GM21619 (cell line): ENCODE data around the gene TMEM229B.
"Not testable (repeated sequence)": the region's sequence is repeated elsewhere in the genome, so short reads cannot be mapped to it uniquely, and the experiment has no call there.

ENCODE experiments used
- ATAC-seq: cut with Tn5 transposase; IDR thresholded peaks from one replicate; pipeline ENCODE4 v1.9.1; 2021; ENCODE audit not compliant: unreplicated experiment

The TMEM229B gene

GRCh38 chr14:67459336-67459735 lies 29.2 kb downstream of the TMEM229B start:
- no peak for ATAC-seq

- ATAC-seq = no peak
Observed at GRCh38 chr14:67457782-67458181, 30.7 kb downstream of the TMEM229B start.

- ATAC-seq = no peak
Observed at GRCh38 chr14:67456732-67457131, 31.8 kb downstream of the TMEM229B start.

- ATAC-seq = no peak
Observed at GRCh38 chr14:67453575-67454300, 34.8 kb downstream of the TMEM229B start.

GRCh38 chr14:67451667-67452066 lies 36.9 kb downstream of the TMEM229B start:
- ATAC-seq = not testable (repeated sequence)

- no peak for ATAC-seq
Observed at GRCh38 chr14:67449096-67449495, 39.4 kb downstream of the TMEM229B start.

- ATAC-seq = no peak
Observed at GRCh38 chr14:67447033-67447381, 41.5 kb downstream of the TMEM229B start.

GRCh38 chr14:67446371-67447032 lies 42.0 kb downstream of the TMEM229B start:
- no peak for ATAC-seq

- ATAC-seq = no peak
Observed at GRCh38 chr14:67444395-67444794, 44.1 kb downstream of the TMEM229B start.

GRCh38 chr14:67442139-67442906 lies 46.2 kb downstream of the TMEM229B start:
- no peak for ATAC-seq

- no peak for ATAC-seq
Observed at GRCh38 chr14:67441672-67442071, 46.8 kb downstream of the TMEM229B start.

- ATAC-seq = no peak
Observed at GRCh38 chr14:67441256-67441655, 47.3 kb downstream of the TMEM229B start.

- ATAC-seq = no peak
Observed at GRCh38 chr14:67440513-67440912, 48.0 kb downstream of the TMEM229B start.

GRCh38 chr14:67438969-67439368 lies 49.6 kb downstream of the TMEM229B start:
- no peak for ATAC-seq

- no peak for ATAC-seq
Observed at GRCh38 chr14:67436006-67436866, 52.3 kb downstream of the TMEM229B start.

GRCh38 chr14:67435603-67436002 lies 52.9 kb downstream of the TMEM229B start:
- ATAC-seq = no peak

GRCh38 chr14:67432050-67432564 lies 56.4 kb downstream of the TMEM229B start:
- no peak for ATAC-seq

- ATAC-seq = no peak
Observed at GRCh38 chr14:67429510-67430205, 58.9 kb downstream of the TMEM229B start.

- ATAC-seq = no peak
Observed at GRCh38 chr14:67428501-67429031, 60.0 kb downstream of the TMEM229B start.
